ENCODE data around the gene BMP15.

Gene BMP15

DNA sequence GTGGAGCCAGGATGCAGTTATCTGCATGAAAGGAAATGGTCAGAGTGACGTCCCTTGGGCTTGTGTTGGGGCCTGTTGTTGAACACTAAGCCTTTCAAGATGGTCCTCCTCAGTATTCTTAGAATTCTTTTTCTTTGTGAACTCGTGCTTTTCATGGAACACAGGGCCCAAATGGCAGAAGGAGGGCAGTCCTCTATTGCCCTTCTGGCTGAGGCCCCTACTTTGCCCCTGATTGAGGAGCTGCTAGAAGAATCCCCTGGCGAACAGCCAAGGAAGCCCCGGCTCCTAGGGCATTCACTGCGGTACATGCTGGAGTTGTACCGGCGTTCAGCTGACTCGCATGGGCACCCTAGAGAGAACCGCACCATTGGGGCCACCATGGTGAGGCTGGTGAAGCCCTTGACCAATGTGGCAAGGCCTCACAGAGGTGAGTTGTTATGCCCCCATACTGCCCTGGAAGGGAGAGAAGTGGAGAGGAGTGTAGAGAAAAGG is at the start of gene BMP15:
Gene BMP15, plus strand, starts transcription at position 51 of the 492 bp plus-strand sequence. Its CDS starts 49 bp downstream, at position 100.
- DNase-seq (ENCODE audit: low spot score): no peak
- H3K36me3 Mint-ChIP-seq (ENCODE audit: low read depth): no peaks in the 10 kb centered on the region
- no peaks in the 10 kb centered on the region for H3K9me3 Mint-ChIP-seq
- H3K4me3 Mint-ChIP-seq: no peak within 1 kb of the TSS
- no peak within 1 kb of the TSS for H3K27ac Mint-ChIP-seq
- no peaks in the 10 kb centered on the region for H3K4me1 Mint-ChIP-seq (ENCODE audit: low read depth)
- no peaks in the 10 kb centered on the region for H3K27me3 Mint-ChIP-seq (ENCODE audit: low read depth)

DNA sequence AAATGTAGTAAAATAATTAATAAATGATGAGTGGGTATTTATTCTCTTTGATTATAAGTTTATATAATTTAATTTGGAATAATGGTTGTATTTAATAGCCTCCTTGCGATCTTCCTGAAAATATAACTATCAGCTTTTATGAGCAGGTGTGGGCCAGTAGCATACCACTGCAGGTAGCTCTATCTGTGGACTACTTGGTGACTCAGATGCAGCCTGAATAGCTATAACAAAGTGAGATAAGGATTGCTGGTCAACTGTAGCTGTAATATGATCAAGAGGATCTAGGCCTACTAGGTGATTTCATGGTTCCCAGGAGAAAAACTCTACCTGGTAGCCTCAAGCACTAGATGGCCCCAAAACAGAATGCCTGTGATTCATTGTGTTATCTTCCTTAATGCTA is 47.1 kb upstream of the BMP15 start:
- H3K4me1 Mint-ChIP-seq (ENCODE audit: low read depth): no peaks in the 10 kb centered on the region
- H3K27me3 Mint-ChIP-seq (ENCODE audit: low read depth): no peaks in the 10 kb centered on the region
- no peak overlapping the region for H3K4me3 Mint-ChIP-seq
- H3K9me3 Mint-ChIP-seq: no peaks in the 10 kb centered on the region
- no peaks in the 10 kb centered on the region for H3K36me3 Mint-ChIP-seq (ENCODE audit: low read depth)
- H3K27ac Mint-ChIP-seq: no peak overlapping the region
- no peak for DNase-seq (ENCODE audit: low spot score)

DNA sequence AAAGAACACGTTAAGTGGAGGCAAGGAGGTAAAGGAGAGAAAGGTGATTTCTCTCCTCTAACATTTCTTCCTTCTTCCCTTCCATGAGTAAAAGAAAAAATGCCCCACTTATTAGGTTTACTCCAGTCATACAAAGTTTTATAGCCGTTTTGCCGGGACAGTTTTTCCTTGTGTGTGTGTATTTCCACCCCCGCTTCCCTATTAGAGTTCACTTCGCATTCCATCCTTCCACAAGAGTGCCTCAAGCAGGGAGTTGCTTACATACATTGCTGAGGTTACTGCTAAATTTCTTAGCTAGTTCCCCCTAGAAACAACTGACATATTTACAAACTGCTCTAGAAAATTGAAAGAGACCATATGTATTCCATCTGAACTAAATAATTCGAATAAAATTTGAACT is 45.2 kb upstream of the BMP15 start:
- Mint-ChIP-seq H3K36me3 (ENCODE audit: low read depth) (no peaks in the 10 kb centered on the region), H3K9me3 (no peaks in the 10 kb centered on the region), H3K4me3 (no peak overlapping the region), H3K4me1 (ENCODE audit: low read depth) (no peaks in the 10 kb centered on the region), H3K27ac (no peak overlapping the region), H3K27me3 (ENCODE audit: low read depth) (no peaks in the 10 kb centered on the region)
- no peak for DNase-seq (ENCODE audit: low spot score)

DNA sequence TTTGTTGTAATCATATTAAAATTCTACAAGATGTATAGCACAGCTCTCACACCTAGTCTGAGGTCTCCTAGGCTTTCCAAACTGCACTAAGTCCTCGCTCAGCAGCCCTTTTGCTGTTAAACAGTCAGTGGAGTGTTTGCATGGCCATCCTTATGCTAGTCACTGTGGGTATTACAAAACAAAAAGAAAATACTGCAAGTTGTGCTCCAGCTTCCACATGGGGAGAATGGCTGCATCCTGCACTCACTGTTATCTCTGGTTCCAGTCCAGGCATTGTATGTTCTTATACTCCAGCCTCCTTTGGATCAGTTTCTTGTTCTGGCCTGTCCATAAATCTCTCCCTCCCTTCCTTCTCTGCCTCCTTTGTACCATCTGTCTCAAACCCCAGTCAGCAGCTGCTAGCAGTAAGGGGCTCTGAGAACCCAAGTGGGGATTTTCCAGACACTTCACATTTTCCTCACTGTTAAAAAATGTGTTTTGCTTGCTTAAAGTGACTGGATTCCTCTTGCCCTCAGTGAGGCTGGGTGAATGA is 38.5 kb upstream of the BMP15 start:
- no peaks in the 10 kb centered on the region for H3K36me3 Mint-ChIP-seq (ENCODE audit: low read depth)
- DNase-seq (ENCODE audit: low spot score): no peak
- H3K4me1 Mint-ChIP-seq (ENCODE audit: low read depth): no peaks in the 10 kb centered on the region
- no peaks in the 10 kb centered on the region for H3K27me3 Mint-ChIP-seq (ENCODE audit: low read depth)
- no peaks in the 10 kb centered on the region for H3K9me3 Mint-ChIP-seq
- no peak overlapping the region for H3K27ac Mint-ChIP-seq
- no peak overlapping the region for H3K4me3 Mint-ChIP-seq

DNA sequence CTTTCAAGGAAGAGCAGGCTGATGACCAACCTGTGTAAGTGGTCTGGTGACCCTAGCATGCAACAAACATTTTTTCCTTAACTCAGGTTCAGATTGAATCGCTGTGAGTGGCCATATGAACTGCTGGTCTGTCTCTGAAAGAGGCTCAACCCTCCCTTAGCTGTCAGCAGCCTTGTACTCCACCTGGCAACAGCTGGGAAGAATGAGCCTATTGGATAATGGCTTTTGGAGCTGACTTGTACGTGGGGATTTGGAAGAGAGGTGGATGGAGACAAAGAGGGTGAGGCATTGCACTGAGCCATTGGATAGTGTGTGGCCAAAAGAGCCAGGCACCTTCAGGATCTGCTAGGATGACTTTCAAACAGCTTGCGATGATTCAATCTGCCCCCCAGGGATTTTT is 35.7 kb upstream of the BMP15 start:
- H3K27me3 Mint-ChIP-seq (ENCODE audit: low read depth): no peaks in the 10 kb centered on the region
- no peak overlapping the region for H3K4me3 Mint-ChIP-seq
- no peak for DNase-seq (ENCODE audit: low spot score)
- H3K27ac Mint-ChIP-seq: no peak overlapping the region
- no peaks in the 10 kb centered on the region for H3K4me1 Mint-ChIP-seq (ENCODE audit: low read depth)
- H3K9me3 Mint-ChIP-seq: no peaks in the 10 kb centered on the region
- no peaks in the 10 kb centered on the region for H3K36me3 Mint-ChIP-seq (ENCODE audit: low read depth)

DNA sequence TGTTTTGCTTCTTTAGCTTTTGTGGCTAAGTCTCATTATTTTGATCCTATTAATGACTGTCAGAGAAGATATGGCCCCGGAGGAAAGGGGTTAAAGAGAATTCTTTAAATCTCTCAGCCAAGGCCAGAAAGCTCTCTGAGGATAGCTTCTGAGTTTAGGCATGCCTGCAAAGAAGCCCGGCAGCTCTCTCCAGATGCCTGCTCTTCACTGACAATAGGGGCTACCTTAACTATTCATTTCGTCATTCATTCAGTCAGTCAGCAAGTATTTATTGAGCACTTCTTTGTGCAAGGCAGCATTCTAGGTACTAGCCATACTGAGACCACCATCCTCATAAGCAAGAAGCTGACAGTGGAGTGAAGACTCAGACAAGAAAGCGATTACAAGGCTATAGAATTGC is 34.0 kb upstream of the BMP15 start:
- Mint-ChIP-seq H3K9me3 (no peaks in the 10 kb centered on the region), H3K4me1 (ENCODE audit: low read depth) (no peaks in the 10 kb centered on the region), H3K27ac (no peak overlapping the region), H3K36me3 (ENCODE audit: low read depth) (no peaks in the 10 kb centered on the region), H3K4me3 (no peak overlapping the region), H3K27me3 (ENCODE audit: low read depth) (no peaks in the 10 kb centered on the region)
- DNase-seq (ENCODE audit: low spot score): no peak

DNA sequence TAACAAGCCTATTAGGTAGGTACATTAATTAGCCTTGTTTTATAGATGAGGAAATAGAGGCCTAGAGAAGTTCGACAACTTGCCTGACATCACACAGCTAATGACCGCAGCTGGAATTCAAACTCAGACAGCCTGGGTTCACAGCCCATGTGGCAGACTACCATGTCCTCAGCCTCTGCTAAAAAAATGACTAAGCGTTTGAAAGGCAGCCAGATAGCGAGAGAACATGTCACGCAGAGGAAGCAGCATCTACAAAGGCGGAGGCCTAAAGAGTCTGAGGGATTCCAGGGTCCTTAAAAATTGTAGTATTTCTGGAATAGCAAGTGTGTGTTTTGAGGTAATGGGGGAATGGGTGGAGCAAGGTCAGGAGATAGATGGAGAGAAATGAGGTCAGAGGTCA is 33.2 kb upstream of the BMP15 start:
- H3K4me1 Mint-ChIP-seq (ENCODE audit: low read depth): no peaks in the 10 kb centered on the region
- no peaks in the 10 kb centered on the region for H3K36me3 Mint-ChIP-seq (ENCODE audit: low read depth)
- DNase-seq (ENCODE audit: low spot score): no peak

DNA sequence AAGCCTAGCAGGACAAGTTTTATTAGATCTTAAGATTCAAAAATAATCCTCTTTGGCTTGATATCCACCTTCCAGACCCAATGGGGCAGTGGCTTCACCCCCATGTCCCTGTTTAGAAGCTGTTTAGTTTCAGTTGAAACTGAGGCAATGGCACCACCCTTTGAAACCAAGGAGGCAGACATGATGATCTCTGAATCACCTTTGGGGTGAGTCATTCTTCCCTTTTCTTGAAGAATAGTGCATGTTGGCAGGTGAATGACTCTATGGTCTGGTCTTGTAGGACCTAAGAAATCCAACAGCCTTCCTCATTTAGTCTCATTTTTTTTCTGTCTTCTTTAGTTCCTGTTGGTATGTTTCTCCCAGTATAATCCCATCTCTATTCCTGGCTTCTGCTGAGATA is 29.5 kb upstream of the BMP15 start:
- H3K27ac Mint-ChIP-seq: no peak overlapping the region
- no peaks in the 10 kb centered on the region for H3K27me3 Mint-ChIP-seq (ENCODE audit: low read depth)
- no peaks in the 10 kb centered on the region for H3K36me3 Mint-ChIP-seq (ENCODE audit: low read depth)
- DNase-seq (ENCODE audit: low spot score): no peak
- no peak overlapping the region for H3K4me3 Mint-ChIP-seq
- no peaks in the 10 kb centered on the region for H3K4me1 Mint-ChIP-seq (ENCODE audit: low read depth)
- no peaks in the 10 kb centered on the region for H3K9me3 Mint-ChIP-seq

More for the DNA sequence above, 33.2 kb upstream of the BMP15 start:
- no peak overlapping the region for H3K27ac Mint-ChIP-seq
- no peaks in the 10 kb centered on the region for H3K27me3 Mint-ChIP-seq (ENCODE audit: low read depth)
- no peaks in the 10 kb centered on the region for H3K9me3 Mint-ChIP-seq
- H3K4me3 Mint-ChIP-seq: no peak overlapping the region

DNA sequence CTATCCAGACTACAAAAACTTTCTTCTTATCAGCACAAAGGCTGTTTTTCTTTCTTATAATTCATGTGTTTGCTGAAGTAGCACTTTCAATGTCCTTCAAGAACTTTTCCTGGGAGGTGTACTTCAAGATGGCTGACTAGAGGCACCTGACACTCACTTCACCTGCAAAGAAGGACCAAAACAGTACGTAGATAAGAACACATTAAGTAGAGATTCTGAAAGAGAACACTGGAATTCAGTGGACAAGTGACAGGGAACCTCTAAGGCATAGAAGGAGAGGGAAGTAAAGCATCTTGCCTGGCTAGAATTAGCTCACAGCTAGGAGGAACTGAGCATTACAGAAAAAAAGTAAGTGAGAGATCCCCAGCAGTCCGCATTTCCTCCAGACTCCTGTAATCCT is 21.7 kb upstream of the BMP15 start:
- H3K36me3 Mint-ChIP-seq (ENCODE audit: low read depth): no peaks in the 10 kb centered on the region
- H3K27me3 Mint-ChIP-seq (ENCODE audit: low read depth): no peaks in the 10 kb centered on the region
- H3K4me1 Mint-ChIP-seq (ENCODE audit: low read depth): no peaks in the 10 kb centered on the region
- no peaks in the 10 kb centered on the region for H3K9me3 Mint-ChIP-seq
- no peak overlapping the region for H3K4me3 Mint-ChIP-seq
- no peak for DNase-seq (ENCODE audit: low spot score)
- H3K27ac Mint-ChIP-seq: no peak overlapping the region

DNA sequence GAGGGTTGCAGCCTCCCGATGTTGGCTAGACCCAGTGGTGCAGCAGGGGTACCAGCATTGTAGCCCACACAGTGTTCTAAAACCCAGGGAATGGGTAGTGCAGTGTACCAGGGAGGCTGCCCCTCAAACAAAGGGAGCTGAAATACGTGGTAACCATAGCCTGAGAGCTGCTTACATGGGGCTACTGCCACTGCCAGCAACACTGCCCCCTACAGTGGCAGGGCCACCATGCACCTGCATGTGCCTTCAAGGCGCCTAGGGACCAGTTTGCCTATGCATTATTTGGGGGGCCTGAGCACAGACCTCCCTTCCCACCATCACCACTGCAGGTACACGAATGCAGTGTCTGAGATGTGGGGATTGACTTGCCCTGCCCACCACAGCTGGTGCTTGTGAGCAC is 21.0 kb upstream of the BMP15 start:
- no peak for DNase-seq (ENCODE audit: low spot score)
- H3K27ac Mint-ChIP-seq: no peak overlapping the region
- no peaks in the 10 kb centered on the region for H3K36me3 Mint-ChIP-seq (ENCODE audit: low read depth)
- H3K4me1 Mint-ChIP-seq (ENCODE audit: low read depth): no peaks in the 10 kb centered on the region
- H3K9me3 Mint-ChIP-seq: no peaks in the 10 kb centered on the region
- H3K27me3 Mint-ChIP-seq (ENCODE audit: low read depth): no peaks in the 10 kb centered on the region
- H3K4me3 Mint-ChIP-seq: no peak overlapping the region

DNA sequence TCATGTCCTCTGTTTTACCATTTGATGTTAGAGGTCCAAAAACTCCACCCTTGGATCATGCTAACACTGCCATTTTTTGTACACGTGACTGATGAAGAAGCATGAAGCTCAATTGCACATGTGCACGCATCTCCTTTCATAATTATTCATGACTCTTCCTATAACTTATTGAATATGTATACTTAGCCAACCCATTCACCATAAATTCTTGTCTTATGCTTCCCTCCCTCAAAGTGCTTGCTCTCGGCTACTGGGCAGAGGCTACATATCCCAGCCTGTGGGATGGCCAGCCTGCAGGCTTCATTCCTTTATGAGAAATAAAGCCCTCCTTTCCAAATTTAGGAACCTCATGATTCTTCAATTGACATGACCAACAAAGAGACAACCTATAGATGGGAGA is 17.5 kb upstream of the BMP15 start:
- H3K36me3 Mint-ChIP-seq (ENCODE audit: low read depth): no peaks in the 10 kb centered on the region
- H3K4me3 Mint-ChIP-seq: no peak overlapping the region
- no peak overlapping the region for H3K27ac Mint-ChIP-seq
- H3K27me3 Mint-ChIP-seq (ENCODE audit: low read depth): no peaks in the 10 kb centered on the region
- no peaks in the 10 kb centered on the region for H3K4me1 Mint-ChIP-seq (ENCODE audit: low read depth)
- no peak for DNase-seq (ENCODE audit: low spot score)
- H3K9me3 Mint-ChIP-seq: no peaks in the 10 kb centered on the region

DNA sequence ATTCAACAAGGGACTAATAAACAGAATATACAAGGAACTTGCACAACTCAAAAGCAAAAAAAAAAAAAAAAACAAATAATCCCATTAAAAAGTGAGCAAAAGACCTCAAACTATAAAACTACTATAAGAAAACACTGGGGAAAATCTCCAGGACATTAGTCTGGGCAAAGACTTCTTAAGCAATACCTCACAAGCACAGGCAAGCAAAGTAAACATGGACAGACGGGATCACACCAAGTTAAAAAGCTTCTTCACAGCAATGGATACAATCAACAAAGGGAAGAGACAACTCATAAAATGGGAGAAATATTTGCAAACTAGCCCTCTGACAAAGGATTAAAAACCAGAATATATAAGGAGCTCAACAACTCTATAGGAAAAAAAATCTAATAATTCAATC is 17.1 kb upstream of the BMP15 start:
- DNase-seq (ENCODE audit: low spot score): no peak
- Mint-ChIP-seq H3K36me3 (ENCODE audit: low read depth) (no peaks in the 10 kb centered on the region), H3K27ac (no peak overlapping the region)

DNA sequence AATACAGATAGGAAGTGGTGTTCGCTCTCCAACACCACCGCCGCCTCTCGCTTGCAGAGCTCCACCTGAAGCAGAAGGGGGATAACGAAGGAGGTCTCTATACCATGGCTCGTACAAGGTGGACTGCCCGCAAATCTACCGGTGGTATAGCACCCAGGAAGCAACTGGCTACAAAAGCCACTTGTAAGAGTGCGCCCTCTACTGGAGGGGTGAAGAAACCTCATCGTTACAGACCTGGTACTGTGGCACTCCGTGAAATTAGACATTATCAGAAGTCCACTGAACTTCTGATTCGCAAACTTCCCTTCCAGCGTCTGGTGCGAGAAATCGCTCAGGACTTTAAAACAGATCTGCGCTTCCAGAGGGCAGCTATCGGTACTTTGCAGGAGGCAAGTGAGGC is 5.2 kb upstream of the BMP15 start:
- Mint-ChIP-seq H3K4me3 (no peak overlapping the region), H3K4me1 (ENCODE audit: low read depth) (no peaks in the 10 kb centered on the region), H3K27ac (no peak overlapping the region), H3K36me3 (ENCODE audit: low read depth) (no peaks in the 10 kb centered on the region), H3K27me3 (ENCODE audit: low read depth) (peaks cover 2% of the 10 kb centered on the region), H3K9me3 (no peaks in the 10 kb centered on the region)
- no peak for DNase-seq (ENCODE audit: low spot score)

More for the DNA sequence above, 17.1 kb upstream of the BMP15 start:
- H3K4me3 Mint-ChIP-seq: no peak overlapping the region
- H3K27me3 Mint-ChIP-seq (ENCODE audit: low read depth): no peaks in the 10 kb centered on the region
- H3K4me1 Mint-ChIP-seq (ENCODE audit: low read depth): no peaks in the 10 kb centered on the region
- no peaks in the 10 kb centered on the region for H3K9me3 Mint-ChIP-seq

DNA sequence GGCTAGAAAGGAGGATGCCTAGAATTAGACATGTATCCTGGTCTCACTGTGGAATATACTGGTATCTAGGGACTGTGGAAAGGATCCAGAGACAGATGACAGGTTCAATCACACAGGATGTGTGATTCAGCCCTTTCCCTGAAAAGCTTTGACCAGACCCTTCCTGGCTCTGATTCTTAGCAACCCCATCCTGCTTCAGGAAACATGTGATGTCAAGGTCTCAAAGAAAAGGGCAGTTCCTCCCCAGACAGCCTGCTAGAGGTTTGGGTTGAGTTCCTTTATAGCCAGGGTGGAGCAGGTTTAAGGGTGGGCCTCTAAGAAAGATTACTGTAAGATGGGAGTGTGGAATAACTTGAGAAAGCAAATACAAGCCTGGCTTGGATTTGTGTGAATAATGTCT is 3.0 kb downstream of the BMP15 start:
- Mint-ChIP-seq H3K4me3 (no peak overlapping the region), H3K4me1 (ENCODE audit: low read depth) (no peaks in the 10 kb centered on the region), H3K27me3 (ENCODE audit: low read depth) (no peaks in the 10 kb centered on the region), H3K36me3 (ENCODE audit: low read depth) (no peaks in the 10 kb centered on the region), H3K27ac (no peak overlapping the region), H3K9me3 (no peaks in the 10 kb centered on the region)
- no peak for DNase-seq (ENCODE audit: low spot score)

DNA sequence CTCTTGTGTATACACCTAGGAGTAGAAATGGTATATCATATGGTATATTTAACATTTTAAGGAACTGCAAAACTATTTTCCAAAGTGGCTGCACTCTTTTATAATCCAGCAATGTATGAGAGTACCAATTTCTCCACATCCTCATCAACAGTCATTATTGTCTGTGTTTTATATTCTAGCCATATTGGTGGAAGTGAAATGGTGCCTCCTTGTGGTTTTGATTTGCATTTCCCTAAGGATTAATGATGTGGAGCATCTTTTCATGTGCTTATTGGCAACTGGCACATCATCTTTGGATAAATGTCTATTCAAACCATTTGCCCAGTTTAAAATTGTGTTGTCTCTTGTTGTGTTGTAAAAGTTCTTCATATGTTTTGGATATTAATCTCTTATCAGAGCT is 9.6 kb downstream of the BMP15 start:
- no peaks in the 10 kb centered on the region for H3K36me3 Mint-ChIP-seq (ENCODE audit: low read depth)
- H3K9me3 Mint-ChIP-seq: no peaks in the 10 kb centered on the region
- H3K27ac Mint-ChIP-seq: no peak overlapping the region
- DNase-seq (ENCODE audit: low spot score): no peak
- H3K4me3 Mint-ChIP-seq: no peak overlapping the region
- H3K4me1 Mint-ChIP-seq (ENCODE audit: low read depth): no peaks in the 10 kb centered on the region
- H3K27me3 Mint-ChIP-seq (ENCODE audit: low read depth): no peaks in the 10 kb centered on the region

Measured in T-helper 2 cell treated with Interferon-gamma antibody and Interleukin-4, amounts not matched to agents 5 μg/mL and 100 μg/mL, for 36 hours (primary cell).